B cell (primary cell): ENCODE results near the gene TEX101.

Experiments
- CTCF ChIP-seq: fragments of 200-600 bp; IDR thresholded peaks from one replicate; pipeline ENCODE4 v1.8.0; 2022; ENCODE audit warnings: antibody characterized with exemption, mild to moderate bottlenecking
- EZH2 ChIP-seq: IDR thresholded peaks from 2 replicates; pipeline ENCODE4 v1.6.1; 2012; ENCODE audit warnings: borderline replicate concordance, low read depth, mild to moderate bottlenecking, moderate library complexity, low read length; ENCODE audit not compliant: insufficient read depth, poor library complexity, severe bottlenecking

GRCh38 chr19:43454031-43454430, 39.3 kb downstream of the TEX101 start:
- TF ChIP-seq CTCF (no peak), EZH2 (no peak)
